Esophagus muscularis mucosa (tissue), 3 donors: ENCODE data around the gene FAM9A.

Experiments used
- CTCF ChIP-seq, 3 experiments: fragments of 200-600 bp in 2 of 3; fragments of 450-650 bp in 1 of 3; sonication (generic) in 2 of 3; IDR thresholded peaks; one replicate each; pipeline ENCODE4 v1.5.1; 2017 to 2019; ENCODE audit warnings: antibody characterized with exemption in 3 of 3, mild to moderate bottlenecking in 2 of 3, moderate library complexity in 1 of 3
- POLR2A ChIP-seq: fragments of 450-650 bp; IDR thresholded peaks from one replicate; pipeline ENCODE4 v1.6.1; 2017; ENCODE audit warnings: antibody characterized with exemption, moderate library complexity, mild to moderate bottlenecking, low read depth
- POLR2AphosphoS5 ChIP-seq, 2 donors: sonication (generic); formaldehyde crosslinking; IDR thresholded peaks; one replicate each; pipeline ENCODE4 v1.6.1; 2017; ENCODE audit warnings: antibody characterized with exemption in 2 of 2

- TF ChIP-seq POLR2A (no peak), CTCF (IDR thresholded peaks at IDR 0.05) (no peak), POLR2AphosphoS5 (IDR thresholded peaks at IDR 0.05) (no peak)
Measured at GRCh38 chrX:8850478-8850877, 49.3 kb upstream of the FAM9A start.
